ENCODE results near the gene GNB1L.
"Not testable (repeated sequence)": the region's sequence is repeated elsewhere in the genome, so short reads cannot be mapped to it uniquely, and the experiment has no call there.

The GNB1L gene

GRCh38 chr22:19883446-19883845, 28.8 kb upstream of the GNB1L start:
- not testable (repeated sequence) for H3K4ac ChIP-seq (ENCODE audit: low read length); H3K14ac ChIP-seq (ENCODE audit: low read length); H2BK15ac ChIP-seq (ENCODE audit: low read length); DNase-seq (ENCODE audit: low spot score); H3K23ac ChIP-seq (ENCODE audit: low read depth, low read length, poor library complexity); H3K4me2 ChIP-seq (ENCODE audit: insufficient read depth, low read length, poor library complexity, severe bottlenecking); H4K8ac ChIP-seq (ENCODE audit: low read depth, low read length); H3K27me3 ChIP-seq (ENCODE audit: control insufficient read depth in 3 of 3, insufficient read depth in 3 of 3, low read depth in 1 of 3, low read length in 3 of 3); H3K9me3 ChIP-seq (replicated peaks in 1 of 2; ENCODE audit: control insufficient read depth in 2 of 2, insufficient read depth in 1 of 2, low read depth in 1 of 2, low read length in 2 of 2); H3K4me3 ChIP-seq (ENCODE audit: low read length in 2 of 2); H2BK12ac ChIP-seq (ENCODE audit: low read length); H3K36me3 ChIP-seq (replicated peaks in 1 of 2; ENCODE audit: control insufficient read depth in 2 of 2, insufficient read depth in 2 of 2, low read length in 2 of 2); H4K91ac ChIP-seq (ENCODE audit: low read depth, low read length, poor library complexity); H3K18ac ChIP-seq (ENCODE audit: low read length); H3K9ac ChIP-seq (ENCODE audit: low read depth, low read length, poor library complexity); H3K27ac ChIP-seq (replicated peaks; ENCODE audit: low read length); H2AFZ ChIP-seq (ENCODE audit: low read length); H3K79me1 ChIP-seq (ENCODE audit: low read depth, low read length); H2BK120ac ChIP-seq (ENCODE audit: low read depth, low read length)
- Histone ChIP-seq H3K4me1 (ENCODE audit: control insufficient read depth in 2 of 2, insufficient read depth in 1 of 2, low read depth in 1 of 2, low read length in 2 of 2) (peaks cover 28 to 38% of the 10 kb centered on the region in 2 donors), H2BK5ac (ENCODE audit: low read length) (peak overlapping the region; percentile 75), H2AK5ac (ENCODE audit: low read depth, low read length) (peak overlapping the region; percentile 95)
- no CpG with 5 or more reads among the region's 8 CpGs for WGBS, 2 donors (ENCODE audit: extremely low coverage in 2 of 2, insufficient read length in 2 of 2, insufficient replicate concordance in 1 of 2)

DNA sequence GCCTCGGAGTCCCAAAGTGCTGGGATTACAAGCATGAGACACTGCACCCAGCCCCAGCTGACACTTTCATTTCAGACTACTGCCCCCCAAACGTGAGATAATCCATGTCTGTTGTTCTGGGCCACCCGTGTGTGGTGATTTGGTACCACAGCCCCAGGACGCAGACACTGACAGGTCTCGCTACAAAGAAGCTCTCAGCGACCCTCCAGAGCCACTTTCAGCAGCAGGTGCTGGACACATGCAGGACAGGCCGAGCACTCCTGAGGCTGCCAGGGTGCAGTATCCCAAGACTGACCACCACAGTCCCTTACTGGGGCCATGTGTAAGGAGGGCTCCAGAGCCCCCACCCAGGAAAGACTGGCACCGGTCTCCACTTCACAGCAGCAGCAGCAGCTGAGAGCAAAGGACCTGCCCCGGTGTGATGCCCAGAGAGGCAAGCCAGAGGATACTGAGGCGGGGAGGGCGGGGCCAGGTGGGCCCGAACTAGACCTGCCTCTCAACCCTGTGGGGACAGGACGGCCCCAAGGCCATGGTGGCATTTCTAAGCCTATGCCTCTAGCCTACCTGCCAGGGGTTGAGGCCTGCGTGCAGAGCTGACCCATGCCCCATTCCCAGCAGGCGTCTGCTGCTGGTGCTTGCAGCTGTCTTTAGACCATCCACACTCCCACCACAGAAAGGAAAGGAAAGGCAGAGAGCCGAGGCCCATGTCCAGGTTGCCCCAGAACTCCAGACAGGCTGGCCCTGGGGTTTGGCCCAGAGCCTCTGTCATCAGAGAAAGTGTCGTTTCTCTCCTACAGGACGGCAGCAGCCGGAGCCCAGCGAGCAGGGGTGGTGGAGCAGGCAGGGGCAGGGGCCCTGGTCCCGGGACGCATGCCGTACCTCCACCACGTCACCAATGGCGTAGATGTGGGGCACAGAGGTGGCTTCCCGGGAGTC, 28.0 kb upstream of the GNB1L start:
- Histone ChIP-seq H4K8ac (ENCODE audit: low read depth, low read length) (peak overlapping the region; percentile 0), H3K23ac (ENCODE audit: low read depth, low read length, poor library complexity) (peak overlapping the region; percentile 81), H3K27me3 (ENCODE audit: control insufficient read depth in 3 of 3, insufficient read depth in 3 of 3, low read depth in 1 of 3, low read length in 3 of 3) (peaks cover 0 to 3% (median 0%) of the 10 kb centered on the region in 3 experiments), H3K4me3 (ENCODE audit: low read length in 2 of 2) (no peak overlapping the region), H3K27ac (replicated peaks; ENCODE audit: low read length) (peak overlapping the region; percentile 97), H3K18ac (ENCODE audit: low read length) (peak overlapping the region; percentile 94), H2BK5ac (ENCODE audit: low read length) (peak overlapping the region; percentile 75), H4K91ac (ENCODE audit: low read depth, low read length, poor library complexity) (peak overlapping the region; percentile 65), H3K36me3 (replicated peaks in 1 of 2; ENCODE audit: control insufficient read depth in 2 of 2, insufficient read depth in 2 of 2, low read length in 2 of 2) (no peaks in the 10 kb centered on the region), H2AFZ (ENCODE audit: low read length) (no peak overlapping the region), H2BK120ac (ENCODE audit: low read depth, low read length) (no peak overlapping the region), H3K14ac (ENCODE audit: low read length) (peak overlapping the region; percentile 66), H3K4ac (ENCODE audit: low read length) (peak overlapping the region; percentile 57), H2BK12ac (ENCODE audit: low read length) (peak overlapping the region; percentile 96), H3K79me1 (ENCODE audit: low read depth, low read length) (peaks cover 11% of the 10 kb centered on the region), H2AK5ac (ENCODE audit: low read depth, low read length) (peak overlapping the region; percentile 95), H3K9ac (ENCODE audit: low read depth, low read length, poor library complexity) (no peak overlapping the region), H3K4me1 (ENCODE audit: control insufficient read depth in 2 of 2, insufficient read depth in 1 of 2, low read depth in 1 of 2, low read length in 2 of 2) (peaks cover 28 to 44% of the 10 kb centered on the region in 2 donors), H3K9me3 (replicated peaks in 1 of 2; ENCODE audit: control insufficient read depth in 2 of 2, insufficient read depth in 1 of 2, low read depth in 1 of 2, low read length in 2 of 2) (no peaks in the 10 kb centered on the region), H3K4me2 (ENCODE audit: insufficient read depth, low read length, poor library complexity, severe bottlenecking) (no peak overlapping the region), H2BK15ac (ENCODE audit: low read length) (peak overlapping the region; percentile 69)
- WGBS, 2 donors (ENCODE audit: extremely low coverage in 2 of 2, insufficient read length in 2 of 2, insufficient replicate concordance in 1 of 2), result no CpG with 5 or more reads among the region's 26 CpGs
- no peak for DNase-seq (ENCODE audit: low spot score)

DNA sequence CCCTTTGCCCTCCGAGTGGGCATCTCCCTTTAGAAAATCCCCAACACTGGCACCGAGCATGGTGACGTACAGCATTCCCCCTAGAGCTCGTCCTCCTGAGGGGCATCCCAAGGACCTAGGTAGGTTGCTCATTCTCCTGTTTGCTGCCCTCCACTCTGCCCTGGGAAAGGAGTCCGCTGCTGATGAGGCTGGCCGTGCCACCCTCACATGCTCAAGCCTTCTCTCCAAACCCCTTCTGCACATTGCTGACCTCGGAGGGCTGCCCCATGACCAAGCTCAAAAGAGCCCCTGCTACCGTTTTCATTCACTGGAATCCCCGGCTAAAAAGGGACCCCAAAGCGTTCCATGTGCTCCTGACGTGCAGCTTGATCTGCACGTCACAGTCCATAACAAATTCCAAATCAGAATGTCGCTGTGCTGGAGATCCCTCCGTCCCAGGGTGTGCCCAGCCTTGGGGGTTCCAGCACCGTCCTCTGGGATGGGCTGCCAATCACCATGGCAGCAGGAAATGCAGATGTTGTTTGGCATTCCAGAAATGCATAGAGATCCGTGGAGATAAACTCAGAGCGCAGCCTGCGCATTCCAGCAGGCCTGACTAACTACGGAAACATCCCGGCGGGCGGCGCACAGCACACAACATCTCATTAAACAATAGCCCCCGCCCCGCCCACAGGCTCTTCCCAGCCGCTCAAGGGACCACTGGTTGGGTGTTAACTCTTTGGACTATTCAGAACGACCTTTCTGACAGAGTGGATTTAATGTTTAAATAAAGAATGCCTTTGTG, 26.3 kb upstream of the GNB1L start:
- peaks cover 15% of the 10 kb centered on the region for H3K79me1 ChIP-seq (ENCODE audit: low read depth, low read length)
- H2BK12ac ChIP-seq (ENCODE audit: low read length), result peak overlapping the region; percentile 99
- peak overlapping the region; percentile 81 for H4K91ac ChIP-seq (ENCODE audit: low read depth, low read length, poor library complexity)
- H3K14ac ChIP-seq (ENCODE audit: low read length), result peak overlapping the region; percentile 65
- H3K4me1 ChIP-seq (ENCODE audit: control insufficient read depth in 2 of 2, insufficient read depth in 1 of 2, low read depth in 1 of 2, low read length in 2 of 2), result peaks cover 28 to 47% of the 10 kb centered on the region in 2 donors
- peak overlapping the region; percentile 81 for H2AFZ ChIP-seq (ENCODE audit: low read length)
- H3K4me2 ChIP-seq (ENCODE audit: insufficient read depth, low read length, poor library complexity, severe bottlenecking), result peak overlapping the region; percentile 47
- peak overlapping the region; percentile 84 for H2BK5ac ChIP-seq (ENCODE audit: low read length)
- H3K36me3 ChIP-seq (replicated peaks in 1 of 2; ENCODE audit: control insufficient read depth in 2 of 2, insufficient read depth in 2 of 2, low read length in 2 of 2), result peaks cover 0 to 3% of the 10 kb centered on the region in 2 donors
- peak overlapping the region; percentile 97 for H3K27ac ChIP-seq (replicated peaks; ENCODE audit: low read length)
- peak overlapping the region; percentile 92 for H3K9ac ChIP-seq (ENCODE audit: low read depth, low read length, poor library complexity)
- peak overlapping the region; percentile 99 for H2AK5ac ChIP-seq (ENCODE audit: low read depth, low read length)
- DNase-seq (ENCODE audit: low spot score), result peak; percentile 92
- WGBS, 2 donors (ENCODE audit: extremely low coverage in 2 of 2, insufficient read length in 2 of 2, insufficient replicate concordance in 1 of 2), result no CpG with 5 or more reads among the region's 27 CpGs
- H3K23ac ChIP-seq (ENCODE audit: low read depth, low read length, poor library complexity), result peak overlapping the region; percentile 4
- H3K27me3 ChIP-seq (ENCODE audit: control insufficient read depth in 3 of 3, insufficient read depth in 3 of 3, low read depth in 1 of 3, low read length in 3 of 3), result no peaks in the 10 kb centered on the region
- peak overlapping the region; percentile 96 for H3K4ac ChIP-seq (ENCODE audit: low read length)
- no peaks in the 10 kb centered on the region for H3K9me3 ChIP-seq (replicated peaks in 1 of 2; ENCODE audit: control insufficient read depth in 2 of 2, insufficient read depth in 1 of 2, low read depth in 1 of 2, low read length in 2 of 2)
- H3K18ac ChIP-seq (ENCODE audit: low read length), result peak overlapping the region; percentile 96
- H3K4me3 ChIP-seq (ENCODE audit: low read length in 2 of 2), result peak overlapping the region; percentile 35 to 73
- peak overlapping the region; percentile 91 for H2BK15ac ChIP-seq (ENCODE audit: low read length)
- peak overlapping the region; percentile 42 for H2BK120ac ChIP-seq (ENCODE audit: low read depth, low read length)
- H4K8ac ChIP-seq (ENCODE audit: low read depth, low read length), result peak overlapping the region; percentile 92
